HG03432 (cell line): ENCODE measurements around the gene CCDC181.
"Not testable (repeated sequence)": the region's sequence is repeated elsewhere in the genome, so short reads cannot be mapped to it uniquely, and the experiment has no call there.

Experiments
- ATAC-seq: cut with Tn5 transposase; IDR thresholded peaks from one replicate; pipeline ENCODE4 v1.9.1; 2021; ENCODE audit warnings: mild to moderate bottlenecking, moderate library complexity; ENCODE audit not compliant: unreplicated experiment

The CCDC181 gene

DNA sequence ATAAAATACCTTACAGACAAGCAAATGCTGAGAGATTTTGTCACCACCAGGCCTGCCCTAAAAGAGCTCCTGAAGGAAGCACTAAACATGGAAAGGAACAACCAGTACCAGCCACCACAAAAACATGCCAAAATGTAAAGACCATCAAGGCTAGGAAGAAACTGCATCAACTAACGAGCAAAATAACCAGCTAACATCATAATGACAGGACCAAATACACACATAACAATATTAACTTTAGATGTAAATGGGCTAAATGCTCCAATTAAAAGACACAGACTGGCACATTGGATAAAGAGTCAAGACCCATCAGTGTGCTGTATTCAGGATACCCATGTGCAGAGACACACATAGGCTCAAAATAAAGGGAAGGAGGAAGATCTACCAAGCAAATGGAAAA lies 24.7 kb downstream of the CCDC181 start:
- ATAC-seq: not testable (repeated sequence)

- no peak for ATAC-seq
Measured at GRCh38 chr1:169395955-169396354, 31.3 kb downstream of the CCDC181 start.

- ATAC-seq: no peak
Measured at GRCh38 chr1:169392406-169392805, 34.9 kb downstream of the CCDC181 start.

DNA sequence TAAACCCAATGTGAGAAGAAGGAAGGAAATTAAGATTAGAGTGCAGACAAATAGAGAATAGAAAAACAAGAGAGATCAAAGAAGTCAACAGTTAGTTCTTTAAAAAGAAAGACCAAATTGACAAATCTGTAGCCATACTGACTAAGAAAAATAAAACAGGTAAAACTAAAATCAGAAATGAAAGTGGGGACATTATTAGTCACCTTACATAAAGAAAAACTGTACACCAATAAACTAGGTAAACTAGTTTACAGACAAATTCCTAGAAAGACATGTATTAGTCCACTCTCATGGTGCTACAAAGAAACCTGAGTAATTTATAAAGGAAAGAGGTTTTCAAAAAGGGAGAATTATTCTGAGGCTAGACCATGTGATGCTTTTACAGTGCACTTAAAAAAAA lies 37.0 kb downstream of the CCDC181 start:
- peak; percentile 84 for ATAC-seq

DNA sequence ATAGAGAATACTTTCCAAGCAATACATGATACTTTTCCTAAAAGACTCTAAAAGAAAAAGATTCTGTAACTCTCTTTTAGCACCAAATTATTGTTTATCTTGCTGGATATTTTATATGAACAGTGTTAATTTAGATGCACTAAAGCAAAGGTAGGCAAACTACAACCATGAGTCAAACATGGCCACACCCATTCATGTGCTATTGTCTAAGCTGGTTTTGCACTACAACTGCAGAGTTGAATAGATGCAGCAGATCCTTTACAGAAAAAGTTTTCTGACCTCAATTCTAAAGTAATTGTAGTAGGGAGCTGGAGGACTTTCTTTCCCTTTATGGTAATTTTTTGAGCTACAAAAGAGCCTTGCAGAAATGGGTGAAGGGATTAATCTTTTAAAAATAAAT lies 39.9 kb downstream of the CCDC181 start:
- ATAC-seq: no peak

- no peak for ATAC-seq
Measured at GRCh38 chr1:169383449-169383848, 43.8 kb downstream of the CCDC181 start.

- ATAC-seq: no peak
Measured at GRCh38 chr1:169381162-169381561, 46.1 kb downstream of the CCDC181 start.

- no peak for ATAC-seq
Measured at GRCh38 chr1:169371404-169371803, 55.9 kb downstream of the CCDC181 start.

DNA sequence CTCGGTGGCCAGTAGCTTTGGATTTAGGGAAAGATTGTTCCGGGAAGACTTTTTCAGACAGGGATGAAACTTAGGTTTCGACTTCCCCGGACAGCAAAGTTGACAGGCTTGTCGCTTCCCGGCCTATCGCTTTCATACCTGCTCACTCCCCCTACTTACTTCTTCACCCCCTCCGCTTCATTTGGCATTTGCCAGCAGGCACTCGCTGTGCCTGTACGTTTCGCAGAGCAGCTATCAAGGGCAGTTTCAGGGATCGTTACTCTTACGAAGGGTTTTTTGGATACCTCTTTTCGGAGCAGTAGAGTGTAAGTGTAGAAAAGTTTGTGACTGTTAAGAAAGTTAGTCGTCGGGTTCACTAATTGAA lies 58.9 kb downstream of the CCDC181 start:
- ATAC-seq: peak; percentile 18

- peak; percentile 97 for ATAC-seq
Measured at GRCh38 chr1:169367686-169368405, 59.4 kb downstream of the CCDC181 start, which contains the start of the genes BLZF1 and NME7. Gene BLZF1, plus strand, starts transcription at chr1:169368195. Its CDS starts 1,328 bp downstream, at chr1:169369523. Gene NME7, minus strand, starts transcription at chr1:169367797. Its CDS starts 87 bp downstream, at chr1:169367710.

GRCh38 chr1:169367096-169367685 lies 60.1 kb downstream of the CCDC181 start:
- ATAC-seq: no peak

DNA sequence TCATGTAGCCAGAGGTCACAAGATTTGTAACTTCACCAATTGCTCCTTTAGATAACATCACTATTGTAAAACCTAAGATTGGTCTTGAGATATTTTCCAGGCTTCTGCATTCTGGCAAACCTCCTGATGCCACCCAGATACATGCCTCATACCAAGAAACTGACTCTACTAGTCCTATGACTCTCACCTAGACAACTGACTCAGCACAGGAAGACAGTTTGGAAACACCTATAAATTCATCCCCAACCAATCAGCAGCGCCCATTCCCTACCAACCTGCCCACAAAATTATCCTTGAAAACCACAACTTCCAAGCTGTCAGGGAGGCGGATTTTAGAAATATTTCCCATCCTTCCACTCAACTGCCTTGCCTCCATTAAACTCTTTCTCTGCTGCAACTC lies 62.3 kb downstream of the CCDC181 start:
- ATAC-seq: no peak

DNA sequence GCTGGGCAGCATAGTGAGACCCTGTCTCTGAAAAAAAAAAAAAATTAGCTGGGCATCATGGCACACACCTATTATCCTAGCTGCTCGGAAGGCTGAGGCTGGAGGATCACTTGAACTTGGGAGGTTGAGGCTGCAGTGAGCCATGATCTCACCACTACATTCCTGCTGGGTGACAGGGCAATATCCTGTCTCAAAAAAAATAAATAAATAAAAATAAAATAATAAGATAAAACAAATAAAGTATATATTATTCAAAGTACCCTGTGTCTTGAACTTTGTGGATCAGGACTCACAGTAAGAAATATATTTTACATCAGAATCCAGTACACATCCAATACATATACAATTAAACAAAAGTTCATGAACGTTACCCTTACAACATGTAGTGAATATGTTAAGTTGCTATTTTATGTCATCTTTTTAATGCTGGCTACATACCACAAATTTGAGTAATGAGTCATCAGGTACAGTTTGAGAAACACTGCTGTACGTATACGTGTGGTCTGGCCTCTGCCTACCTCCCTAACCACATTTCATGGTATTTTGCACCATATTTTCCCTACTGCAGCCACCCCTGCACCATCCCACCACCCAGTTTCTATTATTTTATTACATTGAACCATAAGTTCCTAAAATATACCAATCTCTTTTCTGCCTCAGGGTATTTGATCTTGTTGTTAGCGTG lies 64.1 kb downstream of the CCDC181 start:
- ATAC-seq: peak; percentile 34

DNA sequence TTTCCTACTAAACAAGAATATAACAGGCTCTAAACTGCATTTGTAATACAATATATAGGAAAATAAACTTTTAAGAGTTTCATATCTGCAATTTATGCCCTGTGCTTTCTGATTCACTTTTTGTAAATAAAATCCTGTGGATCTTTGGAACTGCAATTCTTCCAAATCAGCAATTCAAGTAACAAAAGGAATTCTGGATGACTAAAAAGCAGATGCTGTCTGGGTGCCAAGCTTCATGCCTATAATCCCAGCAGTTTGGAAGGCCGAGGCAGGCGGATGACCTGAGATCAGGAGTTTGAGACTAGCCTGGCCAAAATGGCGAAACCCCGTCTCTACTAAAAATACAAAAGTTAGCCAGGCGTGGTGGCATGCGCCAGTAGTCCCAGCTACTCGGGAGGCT lies 66.0 kb downstream of the CCDC181 start:
- ATAC-seq: no peak

DNA sequence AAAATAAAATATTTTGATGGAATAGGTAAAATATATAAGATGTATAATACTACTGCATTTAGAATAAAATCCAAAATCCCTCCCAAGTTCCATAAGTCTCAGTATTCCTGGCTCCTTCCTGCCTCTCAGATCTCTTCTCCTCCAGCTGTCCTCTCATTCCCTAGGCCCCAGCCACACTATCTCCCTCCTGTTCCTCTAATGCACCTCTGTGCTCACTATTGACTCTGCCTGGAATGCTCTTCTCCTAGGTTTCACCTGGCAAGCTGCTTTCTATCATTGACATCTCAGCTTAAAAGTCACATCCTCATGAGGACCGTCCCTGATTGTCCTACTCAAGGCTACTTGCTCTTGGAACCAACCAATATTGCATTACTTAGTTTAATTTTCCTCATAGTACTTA lies 66.9 kb downstream of the CCDC181 start:
- no peak for ATAC-seq

- no peak for ATAC-seq
Measured at GRCh38 chr1:169348383-169349036, 78.8 kb downstream of the CCDC181 start.

DNA sequence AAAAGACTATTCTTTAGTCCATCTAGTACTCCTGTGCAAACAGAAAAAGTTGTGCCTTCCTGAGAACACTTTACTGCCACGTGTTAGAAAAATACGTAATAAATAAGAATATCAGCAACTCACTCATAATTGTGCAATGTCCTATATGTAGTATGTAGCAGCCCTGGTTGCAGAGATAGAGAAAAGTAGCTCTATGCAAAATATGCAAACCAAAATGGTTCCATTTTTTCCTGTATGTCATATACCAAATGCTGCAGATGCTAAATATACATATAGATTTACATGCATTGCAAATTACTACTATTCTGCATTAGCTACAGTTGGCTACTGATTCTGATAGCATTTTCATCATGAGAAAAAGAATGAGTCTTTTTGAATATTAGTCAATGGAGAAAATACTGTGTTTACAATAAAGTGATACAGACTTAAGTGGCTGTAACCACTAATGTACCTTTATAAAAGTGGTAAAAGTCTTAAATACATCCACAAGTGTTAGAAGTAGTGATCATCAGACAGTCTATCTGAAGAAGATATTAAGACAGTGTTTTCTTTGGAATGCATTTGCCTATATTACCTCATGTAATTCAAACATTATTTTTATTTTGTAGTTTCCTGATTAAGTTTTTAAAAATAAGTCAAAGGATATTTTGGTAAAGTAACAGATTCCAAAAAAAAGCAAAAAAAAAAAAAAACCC lies 79.4 kb downstream of the CCDC181 start:
- no peak for ATAC-seq

- ATAC-seq: no peak
Measured at GRCh38 chr1:169346036-169346589, 81.2 kb downstream of the CCDC181 start.

DNA sequence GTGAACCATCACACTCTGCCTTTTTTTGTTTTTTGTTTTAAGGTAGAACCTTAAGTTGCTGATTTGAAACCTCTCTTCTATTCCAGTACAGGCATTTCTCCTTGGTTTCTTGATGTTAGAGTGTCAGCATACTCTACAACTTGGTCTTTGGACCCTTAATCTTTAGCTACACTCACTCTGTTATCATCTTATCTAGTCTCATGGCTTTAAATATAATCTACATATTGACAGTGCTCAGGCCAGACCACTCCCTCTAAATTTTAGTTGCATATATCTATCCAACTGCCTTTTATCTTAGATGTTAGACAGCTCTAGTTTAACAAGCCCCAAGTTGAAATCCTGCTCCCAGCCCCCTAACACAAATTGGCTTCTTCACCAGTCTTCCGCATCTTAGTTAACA lies 81.8 kb downstream of the CCDC181 start:
- ATAC-seq: no peak
